Stomach (tissue), 9 donors: Measurements from ENCODE around the gene PSRC1. TPM values are rescaled to one million over a fixed set of nuclear protein-coding genes. Genes with fewer than 3 reads are reported as not detected.

Source experiments
- DNase-seq, 2 donors: peaks; one replicate each; pipeline versions ENCODE4 v3.0.0 to v3.0.0-alpha.2; 2013 to 2019
- H3K27ac ChIP-seq, 5 donors: fragments of 200-600 bp in 4 of 5; sonication (generic) in 4 of 5; one replicate each; pipeline ENCODE4 v1.5.1; 2013 to 2019; ENCODE audit warnings: mild to moderate bottlenecking in 1 of 5, moderate library complexity in 1 of 5
- H3K27me3 ChIP-seq, 3 donors: fragments of 200-600 bp; sonication (generic); one replicate each; pipeline ENCODE4 v1.5.1; 2017 to 2019; ENCODE audit warnings: mixed run types in 1 of 3
- H3K36me3 ChIP-seq, 4 donors: fragments of 200-600 bp; sonication (generic); 1 replicate in 3 of 4; 2 replicates in 1 of 4; pipeline ENCODE4 v1.5.1; 2016 to 2019
- H3K4me1 ChIP-seq, 4 donors: fragments of 200-600 bp; sonication (generic); one replicate each; pipeline ENCODE4 v1.5.1; 2016 to 2019
- H3K4me3 ChIP-seq, 4 donors: fragments of 200-600 bp; sonication (generic) in 3 of 4; one replicate each; pipeline ENCODE4 v1.5.1; 2016 to 2019; ENCODE audit warnings: mild to moderate bottlenecking in 1 of 4
- H3K9me3 ChIP-seq, 4 donors: fragments of 200-600 bp; sonication (generic); one replicate each; pipeline ENCODE4 v1.5.1; 2016 to 2019
- EP300 ChIP-seq: sonication (generic); formaldehyde crosslinking; IDR thresholded peaks from one replicate; pipeline ENCODE4 v1.6.1; 2017; ENCODE audit warnings: antibody characterized with exemption
- POLR2A ChIP-seq, 4 donors: fragments of 450-650 bp; IDR thresholded peaks; one replicate each; pipeline ENCODE4 v1.6.1; 2016; ENCODE audit warnings: antibody characterized with exemption in 4 of 4, control low read depth in 2 of 4, mild to moderate bottlenecking in 1 of 4, moderate library complexity in 1 of 4
- POLR2AphosphoS5 ChIP-seq, 3 donors: sonication (generic); formaldehyde crosslinking; IDR thresholded peaks; one replicate each; pipeline ENCODE4 v1.6.1; 2016; ENCODE audit warnings: antibody characterized with exemption in 3 of 3
- WGBS, 5 donors: extraction: QIAGEN DNeasy Blood & Tissue Kit in 3 of 5; methylation state at CpG; one replicate each; pipeline versions ENCODE4 v1.1.5 to v1.1.7; 2013 to 2018; 5-methylcytosine and 5-hydroxymethylcytosine counted together
- intact Hi-C: fragments of 100-400 bp; cut with DNase I; formaldehyde crosslinking; loops from one replicate; pipeline ENCODE4 v1.15.1; 2023; ENCODE audit warnings: low total_unique reads
- polyA plus RNA-seq, 3 donors: library from polyadenylated mRNA; stranded (reverse); fragments of 200-250 nt; gene quantifications; one replicate each; pipeline ENCODE4 v1.2.3, GENCODE V29; 2013
- total RNA-seq, 5 donors: library from RNA; depleted of rRNA; stranded (reverse); fragments of >200 nt; gene quantifications; one replicate each; pipeline versions ENCODE4 v1.1.0 to v1.2.3, GENCODE V29; 2014 to 2016
- TF ChIP-seq, protein P1 (sequence below), 7 experiments: fragments of 450-650 bp in 4 of 7; fragments of 200-600 bp in 3 of 7; sonication (generic) in 3 of 7; IDR thresholded peaks; one replicate each; pipeline ENCODE4 v1.5.1; 2016 to 2019; ENCODE audit warnings: antibody characterized with exemption in 7 of 7, control low read depth in 2 of 7, mild to moderate bottlenecking in 1 of 7
- donor health status: healthy with polysubstance abuse.
- donor health status: Bipolar disorder and iron deficiency.
- donor health status: healthy.

PSRC1 gene
- total and polyA plus RNA-seq, 8 donors = 0.29 to 18.7 (median 3.6) TPM; not detected in 1

- WGBS, 5 donors = 39 to 63% (median 51%) methylated on average over 6 of the region's 6 CpGs
- Histone ChIP-seq H3K4me3 (no peak overlapping the region), H3K27me3 (peaks cover 0 to 10% (median 0%) of the 10 kb centered on the region in 3 donors), H3K36me3 (peaks cover 44 to 51% (median 49%) of the 10 kb centered on the region in 4 donors), H3K9me3 (no peaks in the 10 kb centered on the region), H3K27ac (peak overlapping the region; percentile 7 to 59 (median 56)), H3K4me1 (peaks cover 22 to 36% (median 33%) of the 10 kb centered on the region in 4 donors)
- intact Hi-C loops = no loop called here
- TF ChIP-seq, protein P1, sequence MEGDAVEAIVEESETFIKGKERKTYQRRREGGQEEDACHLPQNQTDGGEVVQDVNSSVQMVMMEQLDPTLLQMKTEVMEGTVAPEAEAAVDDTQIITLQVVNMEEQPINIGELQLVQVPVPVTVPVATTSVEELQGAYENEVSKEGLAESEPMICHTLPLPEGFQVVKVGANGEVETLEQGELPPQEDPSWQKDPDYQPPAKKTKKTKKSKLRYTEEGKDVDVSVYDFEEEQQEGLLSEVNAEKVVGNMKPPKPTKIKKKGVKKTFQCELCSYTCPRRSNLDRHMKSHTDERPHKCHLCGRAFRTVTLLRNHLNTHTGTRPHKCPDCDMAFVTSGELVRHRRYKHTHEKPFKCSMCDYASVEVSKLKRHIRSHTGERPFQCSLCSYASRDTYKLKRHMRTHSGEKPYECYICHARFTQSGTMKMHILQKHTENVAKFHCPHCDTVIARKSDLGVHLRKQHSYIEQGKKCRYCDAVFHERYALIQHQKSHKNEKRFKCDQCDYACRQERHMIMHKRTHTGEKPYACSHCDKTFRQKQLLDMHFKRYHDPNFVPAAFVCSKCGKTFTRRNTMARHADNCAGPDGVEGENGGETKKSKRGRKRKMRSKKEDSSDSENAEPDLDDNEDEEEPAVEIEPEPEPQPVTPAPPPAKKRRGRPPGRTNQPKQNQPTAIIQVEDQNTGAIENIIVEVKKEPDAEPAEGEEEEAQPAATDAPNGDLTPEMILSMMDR (IDR thresholded peaks at IDR 0.05) = peak in 5 of 7 experiments; percentile 28 to 48 (median 34)
- TF ChIP-seq POLR2AphosphoS5 (IDR thresholded peaks at IDR 0.05) (peak in 1 of 3 donors; percentile 3), POLR2A (IDR thresholded peaks at IDR 0.05) (no peak)
- peak in 1 of 2 donors; percentile 66 for DNase-seq
These were observed 43.4 kb downstream of the PSRC1 start for GRCh38 chr1:109239409-109240068.

- H3K27me3 ChIP-seq = peaks cover 0 to 10% (median 0%) of the 10 kb centered on the region in 3 donors
- 64 to 77% (median 72%) methylated on average over 5 of the region's 5 CpGs for WGBS, 5 donors
- H3K36me3 ChIP-seq = peaks cover 49 to 56% (median 54%) of the 10 kb centered on the region in 4 donors
- no peaks in the 10 kb centered on the region for H3K9me3 ChIP-seq
- peaks cover 22 to 36% (median 33%) of the 10 kb centered on the region in 4 donors for H3K4me1 ChIP-seq
- peak overlapping the region in 1 of 5 donors; percentile 59 for H3K27ac ChIP-seq
- intact Hi-C loops = no loop called here
- no peak for DNase-seq
- TF ChIP-seq POLR2AphosphoS5 (IDR thresholded peaks at IDR 0.05) = no peak
- TF ChIP-seq EP300 = no peak
- no peak for TF ChIP-seq POLR2A (IDR thresholded peaks at IDR 0.05)
- TF ChIP-seq, protein P1 (IDR thresholded peaks at IDR 0.05) = no peak
- H3K4me3 ChIP-seq = no peak overlapping the region
These were observed 43.9 kb downstream of the PSRC1 start for GRCh38 chr1:109239047-109239408.

DNA sequence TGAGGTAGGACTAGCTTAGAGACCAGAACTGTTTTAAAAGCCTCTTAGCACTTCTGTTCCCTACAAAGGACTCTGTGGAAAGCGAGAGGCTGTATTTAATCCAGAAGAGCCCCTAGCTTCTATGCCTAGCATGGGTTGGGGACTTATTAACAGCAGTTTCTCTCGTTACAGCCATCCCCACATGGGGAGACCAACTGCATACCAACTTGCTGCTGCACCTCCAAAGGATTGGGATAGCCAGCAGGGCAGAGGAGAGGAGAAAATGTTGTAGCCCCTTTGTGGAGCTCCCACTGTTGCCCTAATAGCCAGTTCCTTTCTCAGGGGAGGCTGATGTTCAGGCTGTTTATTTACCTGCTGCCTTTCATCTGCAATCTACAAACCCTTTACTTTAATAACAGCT, 44.6 kb downstream of the PSRC1 start:
- TF ChIP-seq EP300 (no peak), POLR2A (IDR thresholded peaks at IDR 0.05) (no peak), POLR2AphosphoS5 (IDR thresholded peaks at IDR 0.05) (no peak)
- TF ChIP-seq, protein P1 (IDR thresholded peaks at IDR 0.05) = no peak
- Histone ChIP-seq H3K27ac (no peak overlapping the region), H3K9me3 (no peaks in the 10 kb centered on the region), H3K36me3 (peaks cover 53 to 63% (median 61%) of the 10 kb centered on the region in 4 donors), H3K4me3 (no peak overlapping the region), H3K27me3 (peaks cover 0 to 10% (median 0%) of the 10 kb centered on the region in 3 donors), H3K4me1 (peaks cover 22 to 36% (median 33%) of the 10 kb centered on the region in 4 donors)
- DNase-seq = no peak
- WGBS, 5 donors = 80 to 100% (median 89%) methylated on average over 2 of the region's 2 CpGs
- intact Hi-C loops = no loop called here

GRCh38 chr1:109237512-109237911, 45.4 kb downstream of the PSRC1 start:
- peaks cover 0 to 8% (median 0%) of the 10 kb centered on the region in 3 donors for H3K27me3 ChIP-seq
- TF ChIP-seq EP300 = no peak
- TF ChIP-seq POLR2A (IDR thresholded peaks at IDR 0.05) = no peak
- no peak for TF ChIP-seq POLR2AphosphoS5 (IDR thresholded peaks at IDR 0.05)
- TF ChIP-seq, protein P1 (IDR thresholded peaks at IDR 0.05) = no peak
- intact Hi-C loops = no loop called here
- peaks cover 22 to 34% (median 32%) of the 10 kb centered on the region in 4 donors for H3K4me1 ChIP-seq
- 89 to 100% (median 94%) methylated on average over 3 of the region's 3 CpGs for WGBS, 5 donors
- peaks cover 61 to 71% (median 69%) of the 10 kb centered on the region in 4 donors for H3K36me3 ChIP-seq
- no peak overlapping the region for H3K27ac ChIP-seq
- no peaks in the 10 kb centered on the region for H3K9me3 ChIP-seq
- DNase-seq = no peak
- H3K4me3 ChIP-seq = no peak overlapping the region
